K562 (cell line): ENCODE measurements around the gene TTC32.

Experiments
- BACH1 ChIP-seq: fragments of 200-800 bp; sonication (Bioruptor generic); IDR thresholded peaks from 2 replicates; pipeline ENCODE4 v1.6.1; 2016; ENCODE audit warnings: missing genetic modification characterization, missing compliant biosample characterization
- BCLAF1 ChIP-seq, 2 experiments: fragments of 450-650 bp in 1 of 2; IDR thresholded peaks; 2 replicates each; pipeline ENCODE4 v1.6.1; 2011 to 2017; ENCODE audit warnings: low read depth in 2 of 2, antibody characterized with exemption in 1 of 2, borderline replicate concordance in 1 of 2, low read length in 1 of 2, mild to moderate bottlenecking in 1 of 2, mixed read lengths in 1 of 2; ENCODE audit not compliant: control insufficient read depth in 1 of 2
- BRD4 ChIP-seq: fragments of 200-600 bp; sonication (generic); IDR thresholded peaks from 2 replicates; pipeline ENCODE4 v1.6.1; 2017; ENCODE audit warnings: inconsistent platforms
- CREB5 ChIP-seq: fragments of 250-450 bp; sonication (Bioruptor Pico); IDR thresholded peaks from 2 replicates; pipeline ENCODE4 v1.5.0; 2020; ENCODE audit warnings: mild to moderate bottlenecking
- EHMT2 ChIP-seq: fragments of 450-650 bp; IDR thresholded peaks from 2 replicates; pipeline ENCODE4 v1.6.1; 2018; ENCODE audit warnings: antibody characterized with exemption
- EP300 ChIP-seq: IDR thresholded peaks from 2 replicates; pipeline ENCODE4 v1.6.1; 2012; ENCODE audit warnings: low read length, improper control_type of control experiment
- FOXJ3 ChIP-seq: sonication (generic); formaldehyde crosslinking; IDR thresholded peaks from 2 replicates; pipeline ENCODE4 v1.4.0; 2020; ENCODE audit warnings: mild to moderate bottlenecking, missing genetic modification reagents
- HMG20B ChIP-seq: fragments of 250-450 bp; sonication (Bioruptor Pico); IDR thresholded peaks from 2 replicates; pipeline ENCODE4 v1.5.0; 2021; ENCODE audit warnings: mild to moderate bottlenecking
- MAZ ChIP-seq, 2 experiments: fragments of 450-650 bp in 1 of 2; sonication (generic) in 1 of 2; formaldehyde crosslinking; IDR thresholded peaks in 1 of 2; conservative IDR thresholded peaks in 1 of 2; 2 replicates each; pipeline versions ENCODE4 v1.4.0 to v1.5.0; 2020; ENCODE audit warnings: mild to moderate bottlenecking in 1 of 2, missing genetic modification reagents in 1 of 2
- MEF2A ChIP-seq: IDR thresholded peaks from 2 replicates; pipeline ENCODE4 v1.6.1; 2011; ENCODE audit warnings: low read depth, mild to moderate bottlenecking, low read length, moderate library complexity; ENCODE audit not compliant: control insufficient read depth
- POLR2A ChIP-seq: fragments of 450-650 bp; conservative IDR thresholded peaks from 2 replicates; pipeline ENCODE4 v1.6.1; 2016

- TF ChIP-seq FOXJ3 (CRISPR knock-in tag) (no peak), BCLAF1 (IDR thresholded peaks at IDR 0.05; ENCODE audit: borderline replicate concordance in 1 of 2, control insufficient read depth in 1 of 2, low read depth in 2 of 2, low read length in 1 of 2) (no peak), BRD4 (no peak), EHMT2 (no peak), POLR2A (no peak), MAZ (CRISPR knock-in tag; conservative IDR thresholded peaks at IDR 0.05 in 1 of 2, IDR thresholded peaks at IDR 0.05 in 1 of 2) (no peak), BACH1 (tag) (no peak), CREB5 (CRISPR knock-in tag) (no peak), EP300 (no peak), HMG20B (no peak), MEF2A (no peak)
Measured at GRCh38 chr2:19855542-19856431, 46.0 kb downstream of the TTC32 start.
